ENCODE measurements around the gene BCAR1.
"Not testable (repeated sequence)": the region's sequence is repeated elsewhere in the genome, so short reads cannot be mapped to it uniquely, and the experiment has no call there.

BCAR1 gene

GRCh38 chr16:75254359-75254837 lies 3.0 kb upstream of the BCAR1 start:
- peak in 1 of 2 experiments; percentile 51 for DNase-seq (ENCODE audit: low read depth in 2 of 2)

GRCh38 chr16:75252946-75253911 lies 1.8 kb upstream of the BCAR1 start:
- peak; percentile 78 to 83 for DNase-seq (ENCODE audit: low read depth in 2 of 2)

GRCh38 chr16:75252049-75252864 lies 833 bp upstream of the BCAR1 start:
- no peak for DNase-seq (ENCODE audit: low read depth in 2 of 2)

GRCh38 chr16:75250809-75251279 lies 580 bp downstream of the BCAR1 start:
- no peak for DNase-seq (ENCODE audit: low read depth in 2 of 2)

- DNase-seq (ENCODE audit: low read depth in 2 of 2) = no peak
Measured at GRCh38 chr16:75250089-75250808, 1.2 kb downstream of the BCAR1 start.

- DNase-seq (ENCODE audit: low read depth in 2 of 2) = no peak
Measured at GRCh38 chr16:75249441-75249840, 2.0 kb downstream of the BCAR1 start.

DNA sequence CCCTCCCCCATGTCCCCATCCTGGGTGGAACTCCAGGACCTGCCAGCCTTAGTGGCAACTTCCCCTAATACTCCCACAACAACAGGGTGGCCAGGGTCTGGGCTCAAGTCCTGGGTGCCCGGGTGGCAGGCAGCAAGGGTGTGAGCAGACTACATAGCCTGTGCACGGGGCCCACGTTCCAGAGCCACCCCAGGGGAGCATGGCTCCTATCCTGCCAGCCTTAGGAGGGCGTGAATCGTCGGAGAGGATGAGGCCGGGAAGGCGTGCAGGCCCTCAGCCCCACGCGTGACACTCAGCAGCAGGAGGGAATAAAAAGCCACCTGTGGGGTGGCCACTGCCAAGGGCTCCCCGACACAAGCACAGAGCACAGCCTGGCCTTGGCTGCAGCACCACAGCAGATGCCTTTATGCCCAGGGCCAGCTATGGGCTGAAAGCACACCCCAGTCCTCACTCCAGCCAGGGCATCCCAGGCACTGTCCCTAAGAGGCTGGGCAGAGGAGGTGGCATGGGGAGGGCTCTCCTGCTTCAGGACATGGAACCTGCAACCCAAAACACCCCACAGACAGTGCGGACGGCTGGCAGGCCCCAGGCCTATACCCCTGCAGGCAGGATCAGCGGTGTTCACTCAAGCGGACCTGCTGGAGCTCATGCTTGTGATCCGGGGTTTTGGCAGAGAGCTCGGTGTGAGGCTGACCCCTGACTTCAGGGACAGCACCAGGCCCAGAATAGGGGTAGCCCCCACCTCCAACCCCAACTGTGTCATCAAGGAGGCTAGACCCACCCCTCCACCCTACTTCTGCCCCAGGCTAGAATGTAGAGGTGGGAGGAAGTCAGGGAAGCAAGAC lies 2.7 kb downstream of the BCAR1 start:
- no peak for DNase-seq (ENCODE audit: low read depth in 2 of 2)

DNA sequence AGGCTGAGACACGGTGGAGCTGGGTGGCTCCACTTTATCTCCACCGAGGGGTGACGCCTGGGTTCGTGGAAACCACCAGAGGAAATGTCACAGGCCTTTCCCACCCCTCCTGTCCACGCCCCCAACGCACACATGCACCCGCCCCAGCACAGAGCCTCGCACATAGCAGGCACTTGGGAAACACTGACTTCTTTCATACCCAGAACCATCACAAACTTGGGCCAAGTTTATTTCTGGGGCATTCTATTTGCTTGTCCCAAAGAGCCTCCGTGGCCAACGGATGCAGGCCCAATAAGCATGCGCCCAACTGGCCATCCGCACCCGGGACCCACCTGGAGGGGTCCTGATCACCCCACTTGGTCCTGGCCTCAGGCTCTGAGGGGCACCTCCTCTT lies 3.3 kb downstream of the BCAR1 start:
- DNase-seq (ENCODE audit: low read depth in 2 of 2) = no peak

DNA sequence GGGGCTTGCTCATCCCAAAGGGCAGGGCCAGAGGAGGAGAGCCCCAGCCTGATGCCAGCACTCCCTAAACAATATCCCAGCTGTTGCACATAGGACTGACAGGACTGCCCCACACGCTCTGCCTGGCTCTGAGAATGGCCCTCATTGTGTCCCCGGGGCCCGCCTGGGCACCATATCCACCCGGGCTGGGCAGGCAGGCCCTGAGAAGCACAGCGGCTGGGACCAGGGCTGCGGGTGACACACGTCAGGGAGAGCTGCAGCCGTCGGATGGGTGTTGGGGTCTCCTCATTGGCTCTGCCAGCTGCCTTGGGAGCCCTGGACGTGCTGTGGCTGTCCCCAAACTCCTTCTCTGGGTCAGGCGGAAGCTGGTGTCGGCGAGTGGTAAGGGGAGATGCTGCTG lies 4.2 kb downstream of the BCAR1 start:
- no peak for DNase-seq (ENCODE audit: low read depth in 2 of 2)

GRCh38 chr16:75246504-75247205 lies 4.8 kb downstream of the BCAR1 start:
- no peak for DNase-seq (ENCODE audit: low read depth in 2 of 2)

- DNase-seq (ENCODE audit: low read depth in 2 of 2) = peak; percentile 72
Measured at GRCh38 chr16:75244844-75245758, 6.3 kb downstream of the BCAR1 start.

DNA sequence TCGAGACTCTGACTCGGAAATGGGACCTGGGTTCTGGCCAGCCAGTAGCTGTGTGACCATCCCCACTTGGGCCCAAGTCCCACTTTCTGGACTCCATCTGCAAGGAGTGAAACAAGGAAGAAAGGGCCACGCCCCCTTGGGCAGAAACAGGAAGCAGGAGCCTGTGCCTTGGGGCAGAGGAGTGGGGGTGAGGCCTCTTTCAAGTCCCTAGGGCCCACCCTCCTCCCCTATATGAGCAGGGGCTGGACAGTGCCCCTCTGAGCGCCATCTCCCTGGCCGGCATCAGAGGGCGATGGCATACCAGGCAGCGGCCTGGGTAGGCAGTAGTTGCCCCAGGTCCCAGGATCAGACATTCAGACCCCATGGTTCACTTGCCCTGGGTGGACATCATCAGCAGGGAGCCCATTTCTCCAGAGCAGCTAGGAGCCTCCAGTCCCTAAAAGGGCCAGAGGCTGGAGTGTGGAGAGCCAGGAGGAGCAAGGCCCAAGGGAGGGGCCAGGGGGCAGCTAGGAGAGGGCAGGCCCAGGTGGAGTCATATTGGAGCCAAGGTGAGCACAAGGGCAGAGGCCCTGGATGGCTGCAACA lies 7.1 kb downstream of the BCAR1 start:
- DNase-seq (ENCODE audit: low read depth in 2 of 2) = no peak

GRCh38 chr16:75243667-75244224 lies 7.7 kb downstream of the BCAR1 start:
- no peak for DNase-seq (ENCODE audit: low read depth in 2 of 2)

DNA sequence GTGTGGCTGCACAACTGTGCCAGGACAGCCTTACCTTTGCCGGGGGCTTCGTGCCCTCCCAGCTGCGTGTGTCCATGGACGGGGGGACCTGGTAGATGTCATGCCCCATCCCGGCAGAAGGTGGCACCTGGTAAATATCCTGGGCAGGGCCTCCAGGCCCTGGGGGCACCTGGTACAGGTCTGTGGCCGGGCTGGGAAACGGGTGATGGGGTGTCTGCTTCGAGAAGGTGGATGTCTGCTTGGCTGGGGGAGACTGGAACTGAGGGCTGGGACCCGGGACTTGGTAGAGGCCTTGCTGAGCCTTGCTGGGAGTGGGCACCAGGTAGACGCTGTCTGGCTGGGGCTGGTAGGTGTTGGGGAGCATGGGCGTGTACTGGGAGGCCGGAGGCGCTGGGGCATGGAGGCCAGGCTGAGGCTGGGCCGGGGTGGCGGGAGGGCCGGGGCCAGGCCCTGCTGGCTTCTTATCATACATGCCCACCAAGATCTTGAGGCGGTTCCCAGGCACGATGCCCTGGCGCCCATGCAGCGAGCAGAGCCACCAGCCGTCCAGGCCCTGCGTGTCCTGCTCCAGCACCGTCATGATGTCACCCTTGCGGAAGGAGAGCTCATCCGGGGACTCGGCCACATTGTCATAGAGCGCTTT lies 8.9 kb downstream of the BCAR1 start:
- not testable (repeated sequence) for DNase-seq (ENCODE audit: low read depth in 2 of 2)

DNA sequence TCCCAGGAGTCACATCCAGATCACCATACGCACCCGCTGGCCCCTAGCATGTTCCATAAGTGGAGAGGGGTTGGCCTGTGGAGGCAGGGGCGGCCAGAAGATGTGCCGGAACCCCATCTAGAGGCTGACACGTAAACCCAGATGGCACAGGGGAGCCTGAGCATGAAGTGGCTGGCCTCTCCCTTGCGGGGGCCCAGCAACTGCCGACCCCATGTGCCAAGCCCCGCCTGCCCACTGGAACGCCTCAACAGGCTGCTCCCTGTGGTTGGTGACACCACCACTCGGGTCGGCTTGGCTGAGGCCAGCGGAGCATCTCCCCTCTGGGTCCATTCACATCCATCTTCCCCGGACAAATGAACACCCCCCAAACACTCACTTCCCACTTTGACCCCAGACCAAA lies 9.5 kb downstream of the BCAR1 start:
- no peak for DNase-seq (ENCODE audit: low read depth in 2 of 2)

DNA sequence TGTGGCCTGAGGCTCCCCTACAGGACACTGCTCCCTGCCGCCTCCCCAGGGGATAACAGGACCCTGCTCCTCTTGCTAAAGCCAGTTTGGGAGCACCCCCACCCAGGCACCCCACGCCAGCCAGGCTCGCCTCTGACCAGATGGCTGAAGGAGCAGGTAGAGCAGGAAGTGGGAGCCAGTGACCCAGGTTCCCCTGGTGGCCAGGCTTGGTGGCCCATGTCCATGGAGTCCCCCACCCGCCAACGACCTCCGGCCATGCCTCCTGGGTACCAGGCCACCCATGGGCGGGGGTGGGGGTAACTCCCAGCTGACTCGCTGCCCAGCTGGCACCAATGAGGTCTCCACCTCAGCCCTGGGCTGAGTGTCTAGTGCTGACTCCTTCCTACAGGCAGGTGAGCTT lies 10.0 kb downstream of the BCAR1 start:
- DNase-seq (ENCODE audit: low read depth in 2 of 2) = no peak

DNA sequence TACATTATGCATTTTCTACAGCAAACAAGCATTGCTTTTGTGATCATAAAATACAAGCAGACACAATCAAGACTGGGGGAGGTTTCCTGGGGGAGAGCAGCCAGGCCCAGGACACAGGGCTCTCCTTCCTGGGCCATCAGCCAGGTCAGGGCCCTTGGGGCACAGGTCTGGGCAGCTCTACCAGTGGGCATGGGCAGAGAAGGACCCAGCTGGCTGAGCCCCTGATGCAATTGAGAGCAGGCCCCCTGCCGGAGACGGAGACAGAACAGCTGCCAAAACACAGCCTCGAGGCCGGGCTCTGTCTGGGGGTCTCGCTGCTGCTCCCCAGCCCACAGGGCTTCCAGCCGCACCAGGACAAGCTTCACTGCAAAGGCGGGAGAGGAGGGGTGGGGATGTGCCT lies 10.8 kb downstream of the BCAR1 start:
- not testable (repeated sequence) for DNase-seq (ENCODE audit: low read depth in 2 of 2)

Measured in fibroblast of skin of left biceps (primary cell).